GM12873 (cell line): ENCODE results near the gene CFAP210.

Experiments used
- CTCF ChIP-seq: IDR thresholded peaks from 2 replicates; pipeline ENCODE4 v1.5.1; 2012; ENCODE audit warnings: low read depth, mild to moderate bottlenecking, moderate library complexity, low read length, control low read depth; ENCODE audit not compliant: insufficient read depth; ENCODE audit errors: missing control alignments

The CFAP210 gene

GRCh38 chr2:169641464-169641863 lies 52.7 kb downstream of the CFAP210 start:
- TF ChIP-seq CTCF = no peak

GRCh38 chr2:169640104-169640503 lies 54.1 kb downstream of the CFAP210 start:
- TF ChIP-seq CTCF = no peak

DNA sequence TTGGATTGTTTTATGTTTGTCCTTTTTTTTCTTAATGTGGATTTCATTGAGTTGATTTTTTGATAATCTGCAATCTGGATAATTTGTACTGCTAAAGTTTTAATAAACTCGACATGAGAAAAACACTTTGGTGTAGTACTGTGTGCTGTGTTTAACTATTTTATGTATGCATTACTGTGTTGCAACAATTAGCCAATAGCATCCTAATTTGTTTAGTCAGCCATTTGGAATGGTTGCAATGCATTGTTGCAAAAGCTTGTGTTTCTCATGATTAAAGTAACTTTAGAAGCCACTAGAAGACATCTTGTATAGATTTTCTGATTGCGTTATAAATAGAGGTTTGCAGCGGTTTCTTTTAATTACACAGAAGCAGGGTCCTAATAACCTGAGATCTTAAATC lies 56.6 kb downstream of the CFAP210 start:
- no peak for TF ChIP-seq CTCF

- no peak for TF ChIP-seq CTCF
Observed at GRCh38 chr2:169636440-169637097, 57.6 kb downstream of the CFAP210 start.

DNA sequence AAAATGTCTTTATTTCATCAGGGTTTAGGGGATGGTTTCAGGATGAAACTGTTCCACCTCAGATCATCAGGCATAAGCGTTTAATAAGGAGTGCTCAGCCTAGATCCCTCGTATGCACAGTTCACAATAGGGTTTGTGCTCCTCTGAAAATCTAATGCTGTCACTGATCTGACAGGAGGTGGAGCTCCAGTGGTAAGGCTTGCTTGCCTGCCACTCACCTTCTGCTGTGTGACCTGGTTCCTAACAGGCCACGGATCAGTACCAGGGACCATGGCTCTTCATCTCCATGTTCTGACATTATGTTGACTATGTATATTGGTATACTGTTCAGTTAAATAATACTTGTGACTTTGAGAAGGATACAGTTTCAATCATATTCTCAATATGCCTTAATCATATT lies 68.4 kb downstream of the CFAP210 start:
- TF ChIP-seq CTCF = no peak

GRCh38 chr2:169623235-169623634 lies 71.0 kb downstream of the CFAP210 start:
- no peak for TF ChIP-seq CTCF

GRCh38 chr2:169620509-169620908 lies 73.7 kb downstream of the CFAP210 start:
- TF ChIP-seq CTCF = no peak
